Muscle of leg (tissue), 11 donors: ENCODE data around the gene DLD. TPM values are rescaled to one million over a fixed set of nuclear protein-coding genes. Genes with fewer than 3 reads are reported as not detected.

Experiments used
- DNase-seq: peaks from one replicate; pipeline ENCODE4 v3.0.0; 2013
- H3K27ac ChIP-seq: one replicate; pipeline ENCODE4 v1.5.1; 2013; ENCODE audit warnings: mild to moderate bottlenecking, low read length, control low read depth
- H3K27me3 ChIP-seq: one replicate; pipeline ENCODE4 v1.6.1; 2013; ENCODE audit warnings: low read length; ENCODE audit not compliant: control insufficient read depth, insufficient read depth
- H3K36me3 ChIP-seq: one replicate; pipeline ENCODE4 v1.6.1; 2013; ENCODE audit warnings: low read length; ENCODE audit not compliant: control insufficient read depth, insufficient read depth
- H3K4me1 ChIP-seq: one replicate; pipeline ENCODE4 v1.6.1; 2013; ENCODE audit warnings: low read length; ENCODE audit not compliant: control insufficient read depth, insufficient read depth
- H3K4me3 ChIP-seq: one replicate; pipeline ENCODE4 v1.5.1; 2013; ENCODE audit warnings: low read length, control low read depth
- H3K9me3 ChIP-seq: replicated peaks from 2 replicates; pipeline ENCODE4 v1.6.1; 2013; ENCODE audit warnings: low read depth, low read length; ENCODE audit not compliant: control insufficient read depth
- WGBS: methylation state at CpG from one replicate; pipeline ENCODE4 v1.1.5; 2013; ENCODE audit warnings: missing lambda C conversion rate; ENCODE audit not compliant: insufficient coverage; 5-methylcytosine and 5-hydroxymethylcytosine counted together
- polyA plus RNA-seq, 8 donors: library from polyadenylated mRNA; unstranded; fragments of 120-200 nt; gene quantifications; one replicate each; pipeline versions ENCODE4 v1.2.1 to v1.2.3, GENCODE V29; 2013; ENCODE audit warnings: inconsistent platforms in 1 of 8, low replicate concordance in 1 of 8; ENCODE audit not compliant: insufficient read length in 8 of 8, insufficient read depth in 1 of 8
- total RNA-seq: library from RNA; stranded (reverse); fragments of 120-200 nt; gene quantifications from one replicate; pipeline ENCODE4 v1.2.4, GENCODE V29; 2013

Gene DLD
- total and polyA plus RNA-seq, 9 donors, result 42.6 to 90.3 (median 79.0) TPM

DNA sequence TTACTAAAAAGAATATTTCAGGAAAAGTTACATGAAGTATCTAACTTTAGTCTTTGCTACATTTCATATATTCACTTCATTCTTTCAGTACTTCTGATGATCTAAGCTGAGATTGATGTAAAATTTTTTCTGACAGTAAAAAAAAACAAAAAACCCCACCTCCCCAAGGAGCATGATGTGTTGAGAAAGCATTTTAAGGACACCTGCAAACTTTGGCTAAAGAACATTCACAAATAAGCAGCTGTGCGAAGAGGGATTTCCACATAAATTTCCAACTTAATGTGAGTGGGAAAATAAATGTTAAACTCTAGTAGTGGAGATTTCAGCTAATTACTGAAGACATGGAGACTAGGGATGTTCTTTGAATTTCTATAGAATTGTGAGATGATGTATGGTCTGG, 35.5 kb downstream of the DLD start:
- H3K36me3 ChIP-seq, result peaks cover 46% of the 10 kb centered on the region
- H3K27me3 ChIP-seq, result no peaks in the 10 kb centered on the region
- no peak overlapping the region for H3K27ac ChIP-seq
- no peaks in the 10 kb centered on the region for H3K4me1 ChIP-seq
- no peak overlapping the region for H3K4me3 ChIP-seq
- WGBS, result no CpG with 5 or more reads among the region's 1 CpG
- no peaks in the 10 kb centered on the region for H3K9me3 ChIP-seq
- DNase-seq, result peak; percentile 90

DNA sequence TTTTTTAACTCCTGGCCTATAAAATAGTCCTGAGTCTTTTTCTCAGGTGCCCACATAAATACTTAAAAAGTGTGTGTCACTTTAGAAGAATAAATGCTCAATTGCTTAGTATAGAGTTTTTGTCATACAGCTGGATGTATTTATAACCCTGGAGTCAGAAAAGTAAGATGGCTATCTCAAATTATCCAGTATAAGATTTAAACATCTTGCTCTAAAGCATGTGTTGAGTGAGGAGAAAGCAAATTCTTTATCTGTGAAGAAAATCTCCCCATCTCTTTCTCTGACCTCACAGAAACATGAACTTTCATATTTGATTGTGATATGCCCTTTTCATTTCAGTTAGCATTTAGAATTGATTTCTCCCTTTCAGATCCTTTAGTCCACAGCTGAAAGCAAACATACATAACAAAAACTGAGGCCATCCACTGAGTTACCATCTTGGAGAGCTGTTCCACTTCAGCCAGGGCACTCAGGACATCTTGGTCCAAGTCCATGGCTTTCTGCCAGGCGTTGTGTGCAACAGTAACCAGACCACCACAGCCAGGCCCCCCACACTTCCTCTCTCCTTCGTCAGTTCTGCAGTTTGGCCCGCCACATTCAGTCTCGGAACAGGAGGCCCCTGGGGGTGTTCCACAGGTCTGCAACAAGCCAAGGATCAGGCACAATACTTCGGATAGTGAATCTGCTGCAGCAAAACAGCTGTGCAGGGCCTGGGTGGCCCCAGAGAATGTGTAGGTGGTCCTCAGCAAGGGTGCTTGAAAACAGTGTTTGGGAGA, 40.9 kb downstream of the DLD start:
- Histone ChIP-seq H3K4me3 (no peak overlapping the region), H3K36me3 (peaks cover 57% of the 10 kb centered on the region), H3K9me3 (no peaks in the 10 kb centered on the region), H3K27ac (peak overlapping the region; percentile 52), H3K27me3 (no peaks in the 10 kb centered on the region), H3K4me1 (peaks cover 10% of the 10 kb centered on the region)
- DNase-seq, result peak; percentile 70
- WGBS, result 9% methylated on average over 3 of the region's 5 CpGs

DNA sequence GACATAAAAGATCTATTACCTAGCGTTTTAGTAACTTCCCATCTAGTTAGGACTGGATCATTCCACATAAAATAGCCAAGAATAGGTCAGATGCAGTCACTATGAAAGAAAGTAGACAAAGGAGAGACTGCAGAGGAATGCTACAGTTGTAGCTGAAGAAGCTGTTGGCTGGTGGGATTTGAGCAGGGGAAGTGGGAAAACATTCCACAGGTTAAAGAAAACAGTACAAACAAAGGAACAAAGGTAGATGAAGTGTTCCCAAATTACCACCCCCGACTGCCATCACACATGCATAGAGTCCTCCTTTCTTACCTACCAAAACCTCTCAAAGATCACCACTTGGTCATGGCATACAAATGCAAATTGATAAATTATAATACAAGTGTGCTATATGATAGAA, 41.8 kb downstream of the DLD start:
- Histone ChIP-seq H3K9me3 (no peaks in the 10 kb centered on the region), H3K4me3 (no peak overlapping the region), H3K4me1 (peaks cover 14% of the 10 kb centered on the region), H3K36me3 (peaks cover 54% of the 10 kb centered on the region), H3K27me3 (no peaks in the 10 kb centered on the region), H3K27ac (peak overlapping the region; percentile 38)
- no CpG with 5 or more reads among the region's 2 CpGs for WGBS
- DNase-seq, result no peak

DNA sequence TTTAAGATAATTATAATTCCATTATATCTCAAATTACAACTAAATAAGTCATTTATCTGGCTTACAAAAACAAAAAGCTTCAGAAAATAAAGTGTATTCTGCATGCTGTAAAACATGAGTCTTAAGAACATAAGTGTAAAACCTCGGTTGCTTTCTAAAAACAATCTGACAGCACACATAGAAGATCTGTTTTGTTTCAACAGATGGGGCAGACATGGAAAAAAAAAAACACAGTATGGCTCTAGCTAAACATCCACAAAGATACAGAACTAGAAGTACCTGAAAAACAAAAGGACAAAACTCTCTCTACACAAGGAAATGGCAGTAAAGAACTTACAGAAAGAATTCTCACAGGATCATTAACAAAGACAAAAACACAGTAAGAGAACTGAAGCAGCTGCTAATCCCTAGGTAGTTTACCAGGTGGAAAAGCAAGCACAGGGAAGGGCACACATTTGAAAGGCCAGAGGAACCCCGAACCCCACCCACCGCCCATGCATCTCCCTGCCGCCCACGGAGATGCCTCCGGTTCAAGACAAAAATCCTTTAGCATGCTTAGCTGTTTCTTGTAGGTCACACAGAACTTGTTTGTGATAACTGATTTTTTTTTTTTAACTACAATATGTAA, 42.5 kb downstream of the DLD start:
- no peaks in the 10 kb centered on the region for H3K27me3 ChIP-seq
- H3K9me3 ChIP-seq, result no peaks in the 10 kb centered on the region
- H3K4me1 ChIP-seq, result peaks cover 16% of the 10 kb centered on the region
- no peak overlapping the region for H3K4me3 ChIP-seq
- peaks cover 52% of the 10 kb centered on the region for H3K36me3 ChIP-seq
- no peak for DNase-seq
- no CpG with 5 or more reads among the region's 6 CpGs for WGBS
- no peak overlapping the region for H3K27ac ChIP-seq

DNA sequence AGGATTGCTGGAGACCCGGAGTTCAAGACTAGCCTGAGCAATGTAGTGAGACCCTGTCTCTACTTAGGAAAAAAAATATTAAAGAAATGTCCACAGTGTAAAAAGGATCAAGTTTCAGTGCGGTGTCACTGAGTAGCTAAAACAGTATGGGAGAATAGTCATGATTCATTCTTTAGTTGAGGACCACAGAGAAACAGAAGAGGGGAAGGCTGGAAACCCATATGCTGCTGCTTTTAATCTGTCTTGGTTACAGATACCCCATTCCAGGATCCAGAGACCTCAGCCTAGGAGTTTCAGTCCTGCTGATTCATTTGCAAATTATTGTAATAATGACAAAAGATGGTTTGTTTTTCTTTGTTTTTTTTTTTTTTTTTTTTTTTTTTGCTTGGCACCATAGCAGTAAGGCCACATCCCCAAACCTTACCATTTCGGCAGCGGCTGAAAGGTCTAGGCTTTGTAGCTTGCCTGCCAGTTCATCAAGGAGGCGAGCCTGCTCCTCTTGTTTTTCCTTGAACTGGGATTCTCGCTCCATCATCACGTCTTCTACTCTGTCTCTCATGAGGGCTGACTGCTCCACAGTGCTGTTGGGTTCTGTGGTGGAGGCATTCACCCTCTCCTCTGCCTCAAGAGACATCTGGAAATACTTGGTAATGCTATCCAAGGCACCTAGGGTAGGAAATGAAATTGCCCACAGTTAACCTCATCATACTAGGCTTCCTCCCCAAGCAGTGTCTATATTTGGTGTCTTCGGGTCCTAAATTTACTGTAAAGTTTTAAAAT, 44.2 kb downstream of the DLD start:
- 50% methylated on average over 1 of the region's 8 CpGs for WGBS
- no peaks in the 10 kb centered on the region for H3K27me3 ChIP-seq
- H3K9me3 ChIP-seq, result no peaks in the 10 kb centered on the region
- H3K4me3 ChIP-seq, result no peak overlapping the region
- H3K4me1 ChIP-seq, result peaks cover 32% of the 10 kb centered on the region
- peaks cover 56% of the 10 kb centered on the region for H3K36me3 ChIP-seq
- no peak for DNase-seq
- H3K27ac ChIP-seq, result no peak overlapping the region

DNA sequence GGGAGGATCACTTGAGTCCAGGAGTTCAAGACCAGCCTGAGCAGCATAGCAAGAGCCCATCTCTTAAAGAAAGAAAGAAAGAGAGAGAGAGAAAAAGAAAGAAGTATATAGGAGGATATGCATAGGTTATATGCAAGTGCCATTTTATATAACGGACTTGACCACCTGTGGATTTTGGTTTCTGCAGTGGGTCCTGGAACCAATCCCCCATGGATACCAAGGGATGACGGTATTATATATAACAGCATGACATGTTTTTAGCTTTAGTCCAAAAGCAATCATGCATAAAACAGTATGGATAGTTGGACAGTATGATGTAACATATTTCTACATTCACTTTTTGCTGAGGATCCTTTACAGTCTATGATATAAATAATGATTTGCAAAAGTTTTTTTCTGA, 45.3 kb downstream of the DLD start:
- Histone ChIP-seq H3K36me3 (peaks cover 58% of the 10 kb centered on the region), H3K4me1 (peaks cover 33% of the 10 kb centered on the region), H3K27me3 (no peaks in the 10 kb centered on the region), H3K4me3 (no peak overlapping the region), H3K27ac (no peak overlapping the region), H3K9me3 (no peaks in the 10 kb centered on the region)
- no peak for DNase-seq
- WGBS, result 56% methylated on average over 1 of the region's 2 CpGs

DNA sequence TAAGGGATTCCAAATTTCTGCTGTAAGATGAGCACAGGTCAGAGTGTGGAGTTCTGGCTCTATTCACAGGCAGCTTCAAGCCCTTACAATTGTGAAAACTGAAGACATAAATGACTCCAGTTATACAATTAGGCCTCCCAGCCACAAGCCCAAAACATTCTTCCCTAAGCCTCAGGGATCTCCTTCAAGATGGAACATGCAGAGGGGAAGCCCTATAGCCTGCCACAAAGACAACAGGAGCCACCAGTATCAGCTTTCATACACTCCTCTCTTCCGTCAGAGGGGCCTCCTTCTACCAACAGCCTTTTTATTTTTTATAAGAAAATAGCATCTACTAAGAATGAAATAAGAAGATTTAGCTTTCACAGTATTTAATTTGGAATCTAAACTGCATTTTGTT, 46.5 kb downstream of the DLD start:
- Histone ChIP-seq H3K36me3 (peaks cover 57% of the 10 kb centered on the region), H3K27ac (peak overlapping the region; percentile 1), H3K9me3 (no peaks in the 10 kb centered on the region), H3K27me3 (no peaks in the 10 kb centered on the region), H3K4me3 (no peak overlapping the region), H3K4me1 (peaks cover 27% of the 10 kb centered on the region)
- DNase-seq, result peak; percentile 77
- no CpG with 5 or more reads among the region's 1 CpG for WGBS

DNA sequence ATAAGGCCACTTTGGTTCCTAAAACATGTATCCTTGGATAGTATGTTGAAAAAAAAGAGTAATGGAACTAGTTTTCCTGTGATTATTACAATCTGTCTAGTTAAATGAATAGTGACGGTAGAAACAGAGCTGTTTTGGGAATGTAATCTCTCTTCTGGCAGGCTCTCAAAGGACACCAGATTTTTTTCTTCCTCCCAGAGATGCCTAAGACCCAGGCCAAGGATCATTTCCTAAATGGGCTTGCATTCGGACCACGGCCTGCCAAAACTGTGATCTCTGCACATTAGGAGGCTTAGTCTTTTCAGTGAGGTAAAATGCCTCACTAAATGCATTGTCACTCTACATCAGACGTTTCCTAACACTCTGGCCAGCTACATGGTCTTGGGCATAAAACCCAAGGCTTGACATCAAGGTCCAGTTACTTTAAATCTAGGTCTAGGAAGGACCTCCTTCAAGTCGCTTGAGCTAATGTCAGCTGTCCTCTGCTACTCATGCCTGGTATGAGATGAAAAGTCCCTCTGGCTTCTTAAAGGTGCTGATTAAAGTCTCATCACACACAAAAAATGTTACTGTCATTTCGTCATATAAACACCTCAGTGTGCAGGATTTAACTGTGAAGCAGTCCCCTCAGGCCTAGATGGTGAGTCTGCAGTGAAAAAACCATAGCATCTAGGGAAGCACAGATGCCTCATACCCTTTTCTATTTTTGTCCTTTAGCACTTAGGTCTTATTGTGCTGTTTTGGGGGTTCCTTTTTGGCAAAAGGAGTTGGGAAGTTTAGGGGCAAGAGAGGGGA, 47.7 kb downstream of the DLD start:
- Histone ChIP-seq H3K27ac (peak overlapping the region; percentile 57), H3K36me3 (peaks cover 58% of the 10 kb centered on the region), H3K4me3 (no peak overlapping the region), H3K27me3 (no peaks in the 10 kb centered on the region), H3K9me3 (no peaks in the 10 kb centered on the region), H3K4me1 (peaks cover 25% of the 10 kb centered on the region)
- 21% methylated on average over 4 of the region's 6 CpGs for WGBS
- DNase-seq, result peak; percentile 83

DNA sequence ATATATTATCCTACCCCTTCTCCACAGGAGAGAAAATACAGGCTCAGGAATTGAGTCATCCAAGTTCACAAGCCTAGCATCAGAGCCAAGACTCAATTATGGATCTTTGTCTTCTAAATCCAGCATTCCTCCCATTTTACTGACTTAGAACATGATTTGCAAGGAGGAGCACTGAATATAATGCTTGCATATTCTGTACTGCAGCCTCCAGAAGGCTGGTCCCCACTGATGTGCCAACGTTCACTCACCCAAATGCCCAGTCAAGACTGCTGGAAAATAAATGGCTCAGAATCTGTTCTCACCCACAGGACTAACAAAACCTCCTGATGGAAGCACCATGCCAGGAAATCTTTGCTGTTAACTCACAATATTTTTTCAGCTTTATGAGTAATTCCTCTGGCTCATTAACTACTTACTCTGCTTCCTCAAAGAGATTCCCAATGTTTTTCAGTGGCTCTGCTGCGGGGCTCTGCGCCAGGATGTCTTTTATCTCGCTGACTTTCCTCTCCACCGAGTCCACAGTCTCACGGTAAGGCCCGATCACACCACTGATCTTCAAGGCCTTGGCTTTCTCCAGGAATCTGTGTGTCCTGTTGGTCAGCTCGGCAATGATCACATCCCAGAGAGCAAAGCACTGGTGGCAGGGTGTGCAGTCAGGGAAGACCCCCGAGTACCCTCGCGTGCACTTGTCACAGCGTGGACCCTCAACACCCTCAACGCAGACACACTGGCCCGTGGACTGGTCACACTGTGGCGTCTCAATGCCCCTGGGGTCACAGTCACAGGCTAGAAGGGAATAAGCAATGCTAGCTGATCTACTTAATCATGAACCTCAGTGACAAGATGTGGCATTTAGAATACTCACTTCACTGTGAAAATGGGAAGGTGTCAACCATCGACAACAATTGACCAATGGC, 48.8 kb downstream of the DLD start:
- no peaks in the 10 kb centered on the region for H3K27me3 ChIP-seq
- H3K27ac ChIP-seq, result peak overlapping the region; percentile 57
- H3K9me3 ChIP-seq, result no peaks in the 10 kb centered on the region
- WGBS, result 65% methylated on average over 15 of the region's 16 CpGs
- no peak overlapping the region for H3K4me3 ChIP-seq
- DNase-seq, result peak; percentile 70
- H3K4me1 ChIP-seq, result peaks cover 29% of the 10 kb centered on the region
- H3K36me3 ChIP-seq, result peaks cover 64% of the 10 kb centered on the region
